ENCODE data around the gene ERCC6.

Gene ERCC6

DNA sequence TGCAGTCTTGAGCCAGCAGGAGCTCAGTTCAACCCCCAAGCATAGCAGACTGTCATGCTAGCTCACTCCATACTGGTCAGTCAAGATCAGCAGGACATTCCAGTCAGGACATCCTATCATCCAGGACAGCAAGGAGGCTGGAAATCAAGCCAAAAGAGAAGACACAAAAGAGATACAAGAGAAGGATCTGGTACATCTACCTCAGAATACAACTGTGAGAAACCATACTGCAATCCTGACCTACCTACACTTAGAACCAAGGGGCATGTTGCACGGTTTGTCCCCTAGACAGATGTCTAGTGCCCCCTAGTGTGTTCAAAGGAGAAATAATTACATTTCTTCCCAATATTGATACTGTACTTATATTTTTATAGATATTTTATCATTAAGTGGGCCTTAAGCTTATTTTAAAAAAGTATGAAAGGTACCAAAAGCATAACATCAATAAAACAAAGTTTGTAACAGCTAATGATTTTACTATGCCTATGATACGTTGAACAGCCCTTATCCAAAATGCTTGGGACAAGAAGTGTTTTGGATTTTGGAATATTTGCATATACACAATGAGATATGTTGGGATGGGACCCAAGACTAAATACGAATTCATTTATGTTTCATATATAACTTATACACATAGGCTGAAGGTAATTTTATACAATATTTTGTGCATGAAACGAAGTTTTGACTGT, 26.7 kb downstream of the ERCC6 start:
- in situ Hi-C loops (cut with MboI; ENCODE audit: low sequenced_read_pairs), result no loop called here

DNA sequence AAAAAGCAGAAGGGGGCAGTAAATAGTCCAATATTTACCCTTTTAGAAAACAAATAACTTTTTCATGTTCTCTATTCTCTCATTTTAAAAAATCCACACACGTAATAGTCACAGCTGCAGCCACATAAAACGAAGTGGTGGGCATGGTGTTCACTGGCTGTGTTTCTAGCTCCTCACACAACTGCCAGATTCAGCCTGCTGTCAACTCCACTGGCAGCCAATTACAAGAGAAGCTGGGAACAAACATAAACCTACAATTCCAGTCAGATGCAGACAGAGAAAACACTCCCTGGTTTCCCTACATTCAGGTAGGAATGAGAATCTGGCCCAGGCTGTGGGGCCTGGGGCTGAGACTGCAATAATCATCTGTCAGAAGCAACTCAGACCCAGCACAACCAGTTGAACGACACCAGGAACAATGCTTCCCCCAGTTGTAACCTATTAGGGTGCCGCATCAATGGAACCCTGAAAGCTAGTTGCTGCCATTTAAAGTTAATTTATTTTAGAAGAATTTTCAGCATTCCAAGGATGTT, 29.1 kb downstream of the ERCC6 start:
- in situ Hi-C loops (cut with MboI; ENCODE audit: low sequenced_read_pairs), result no loop called here

DNA sequence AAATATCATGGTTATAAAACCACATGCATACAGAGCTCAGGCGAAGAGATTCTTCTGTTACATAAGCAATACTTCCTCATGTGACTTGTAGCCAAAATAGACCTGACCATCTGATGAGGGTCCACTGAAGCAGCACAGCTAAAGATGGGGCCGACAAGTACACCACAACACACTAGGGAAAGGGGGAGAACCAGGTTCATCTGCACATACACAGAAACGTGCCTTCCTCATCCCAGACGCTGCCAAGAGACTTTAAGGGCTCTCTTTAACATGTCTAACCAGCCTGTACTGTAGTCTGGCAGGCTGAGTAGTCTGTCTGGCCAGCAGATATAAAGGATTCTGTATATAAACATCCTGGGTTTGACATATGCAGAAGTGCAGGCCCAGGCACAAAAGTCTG, 30.3 kb downstream of the ERCC6 start:
- in situ Hi-C loops (cut with MboI; ENCODE audit: low sequenced_read_pairs), result no loop called here

DNA sequence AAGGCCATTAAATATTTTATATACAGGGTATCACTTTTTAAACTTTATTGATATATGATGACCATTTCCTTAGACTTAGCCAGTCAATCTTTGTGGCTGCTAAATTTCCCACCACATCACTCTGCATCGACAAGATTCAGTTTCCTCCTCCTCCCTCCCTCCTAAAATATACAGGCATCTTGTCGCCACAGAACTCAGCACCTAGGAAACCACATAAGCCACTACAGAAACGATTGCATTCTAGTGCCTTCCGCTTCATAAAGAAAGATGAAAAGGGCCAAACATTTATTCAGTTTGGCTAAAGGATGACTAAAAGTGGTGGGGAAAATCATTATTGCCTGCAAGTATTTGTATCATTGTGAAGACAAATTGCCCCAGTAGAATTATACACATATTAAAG, 30.7 kb downstream of the ERCC6 start:
- in situ Hi-C loops (cut with MboI; ENCODE audit: low sequenced_read_pairs), result no loop called here

DNA sequence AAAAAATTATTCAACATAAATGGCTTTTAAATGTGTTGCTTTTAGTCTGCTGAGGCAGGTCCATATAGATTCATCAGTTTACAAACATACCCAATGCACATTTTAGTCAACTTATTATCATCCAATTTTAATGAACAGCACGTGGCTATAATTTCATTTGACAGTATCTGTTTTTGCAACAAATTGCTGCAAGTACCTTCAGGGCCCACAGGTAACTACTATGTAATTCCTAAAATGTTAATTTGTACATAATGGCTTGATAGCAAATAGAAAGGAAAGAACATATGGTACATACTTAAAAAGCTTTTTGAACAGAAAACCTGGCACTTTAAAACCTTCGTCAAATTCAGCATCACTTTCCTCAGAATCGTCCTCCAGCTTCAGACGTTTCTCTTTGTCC, 33.3 kb downstream of the ERCC6 start:
- in situ Hi-C loops (cut with MboI; ENCODE audit: low sequenced_read_pairs), result no loop called here

DNA sequence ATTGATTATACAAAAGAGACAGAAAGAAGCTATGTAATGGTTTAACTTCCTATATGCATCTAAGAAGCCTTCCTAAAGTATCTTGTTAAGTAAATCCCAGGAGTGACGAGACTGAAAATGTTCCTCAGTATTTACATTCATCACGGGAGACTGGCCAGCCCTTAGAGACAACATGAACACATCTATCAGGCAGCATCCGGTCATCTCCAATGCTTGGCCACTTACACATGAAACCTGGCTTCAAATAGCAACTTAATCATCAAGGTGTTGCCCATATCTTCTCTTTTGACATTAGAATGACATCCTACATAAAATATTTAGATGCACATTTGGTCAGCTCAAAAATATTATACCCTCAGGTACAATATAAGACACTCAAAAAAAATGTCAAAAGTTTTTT, 33.8 kb downstream of the ERCC6 start:
- in situ Hi-C loops (cut with MboI; ENCODE audit: low sequenced_read_pairs), result no loop called here

DNA sequence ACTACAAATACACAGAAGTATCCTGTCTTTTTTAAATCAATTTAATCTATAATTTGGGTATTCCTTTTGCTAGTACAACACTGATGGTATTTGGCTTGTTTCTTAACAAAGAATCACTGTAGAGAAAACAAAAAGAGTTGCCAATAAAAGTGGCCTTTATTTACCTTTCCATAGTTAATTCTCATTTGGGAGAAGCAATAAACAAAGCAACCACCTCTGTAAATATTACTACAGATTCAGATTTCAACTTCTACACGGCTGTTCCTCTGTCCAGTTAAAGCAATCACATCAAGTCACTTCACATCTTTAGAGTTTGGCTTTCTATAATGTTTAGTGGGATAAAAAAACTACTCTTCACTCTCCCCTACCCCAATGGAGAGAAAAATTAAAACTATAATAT, 34.4 kb downstream of the ERCC6 start:
- in situ Hi-C loops (cut with MboI; ENCODE audit: low sequenced_read_pairs), result no loop called here

DNA sequence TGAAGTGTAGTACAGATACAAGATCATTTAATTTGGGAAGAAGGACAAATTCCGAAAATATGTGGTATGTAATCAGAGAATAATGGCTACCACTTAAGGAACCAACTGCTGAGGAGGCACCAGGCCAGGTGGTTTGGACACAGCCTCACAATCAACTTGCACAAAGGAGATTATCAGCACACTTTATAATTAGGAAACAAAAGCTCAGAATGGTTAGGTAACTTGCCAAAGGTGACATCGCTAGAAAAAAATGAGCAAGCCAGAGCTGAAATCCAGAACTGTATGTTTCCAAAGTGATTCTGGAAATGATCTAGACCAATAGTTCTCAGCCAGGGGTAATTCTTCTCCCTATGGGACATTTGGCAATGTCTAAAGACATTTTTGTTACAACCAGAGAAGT, 36.6 kb downstream of the ERCC6 start:
- in situ Hi-C loops (cut with MboI; ENCODE audit: low sequenced_read_pairs), result no loop called here

DNA sequence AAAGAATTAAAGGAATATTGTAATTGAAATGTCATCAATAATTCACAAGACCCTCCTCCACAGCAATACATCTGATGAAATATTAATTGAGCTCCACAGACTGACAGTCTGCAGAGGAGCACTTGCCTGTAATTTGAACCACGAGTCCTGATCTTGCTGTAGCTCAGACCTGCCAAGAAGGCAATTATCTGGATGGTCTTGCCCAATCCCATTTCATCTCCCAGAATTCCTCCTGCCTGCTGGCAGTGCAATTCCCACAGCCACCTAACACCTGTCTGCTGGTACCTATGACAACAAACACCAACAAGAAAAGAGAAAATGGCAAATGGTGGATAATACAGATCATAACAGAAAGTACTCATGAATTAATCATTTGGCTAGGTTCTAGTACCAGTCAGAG, 38.5 kb downstream of the ERCC6 start:
- in situ Hi-C loops (cut with MboI; ENCODE audit: low sequenced_read_pairs), result no loop called here

DNA sequence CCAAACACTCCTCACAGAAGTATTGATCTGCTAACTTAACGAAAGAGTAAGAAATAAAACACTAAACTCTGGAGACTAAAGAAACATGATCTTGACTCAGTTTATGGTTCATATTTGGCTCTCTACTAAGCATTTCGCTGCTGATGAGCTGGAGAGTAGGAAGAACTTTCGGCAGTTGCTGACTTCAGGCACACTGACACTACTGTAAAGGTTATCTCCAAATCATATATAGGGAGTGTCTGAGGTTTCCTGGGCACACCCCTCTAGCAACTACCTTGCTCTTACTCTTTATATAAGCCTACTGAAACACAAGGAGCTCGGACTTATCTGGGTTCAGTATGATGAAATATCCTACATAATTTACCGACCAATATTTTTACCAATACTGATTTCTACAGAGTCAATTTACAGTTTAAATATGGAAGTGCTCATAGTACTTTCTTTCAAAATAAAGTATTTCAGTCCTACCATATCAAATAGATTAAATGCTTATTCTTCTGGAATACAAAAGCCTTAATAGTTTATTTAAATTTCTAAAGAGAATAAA, 39.5 kb downstream of the ERCC6 start:
- in situ Hi-C loops (cut with MboI; ENCODE audit: low sequenced_read_pairs), result no loop called here

DNA sequence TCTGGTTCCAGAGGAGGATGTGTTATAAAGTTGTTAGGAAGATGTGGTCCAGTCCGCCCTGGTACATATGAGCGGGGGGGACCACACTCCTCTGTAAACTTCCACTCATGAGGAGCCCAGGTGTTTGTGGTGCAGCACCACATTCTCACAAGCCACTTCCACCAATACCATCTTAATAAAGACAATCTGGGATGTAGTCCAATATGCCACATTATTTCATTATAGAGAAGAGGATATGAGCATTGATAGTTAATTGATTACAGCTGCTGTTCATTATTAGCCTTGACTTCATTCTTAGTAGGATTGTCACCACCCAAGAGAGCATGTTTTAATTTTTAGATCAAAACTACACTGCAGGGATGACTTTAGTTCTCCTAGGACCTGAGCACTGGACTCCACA, 40.5 kb downstream of the ERCC6 start:
- in situ Hi-C loops (cut with MboI; ENCODE audit: low sequenced_read_pairs), result no loop called here

DNA sequence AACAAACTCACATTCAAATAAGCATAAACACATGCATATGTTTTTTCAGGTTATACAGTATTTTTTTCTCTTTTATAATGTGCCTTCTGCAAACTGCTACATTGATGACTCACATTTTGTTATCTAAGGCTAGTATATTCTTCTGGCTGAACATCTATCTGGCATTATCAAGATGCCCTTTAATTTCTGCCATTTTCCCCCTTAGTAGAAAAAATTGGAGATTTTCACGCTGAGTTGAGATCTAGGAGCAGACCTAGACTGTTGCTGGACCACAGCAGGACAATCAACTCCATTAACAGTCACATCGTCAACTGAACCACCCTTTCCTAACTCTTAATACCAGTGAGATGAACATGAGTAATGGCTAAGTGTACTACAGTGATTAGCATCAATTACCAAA, 41.6 kb downstream of the ERCC6 start:
- in situ Hi-C loops (cut with MboI; ENCODE audit: low sequenced_read_pairs), result no loop called here

DNA sequence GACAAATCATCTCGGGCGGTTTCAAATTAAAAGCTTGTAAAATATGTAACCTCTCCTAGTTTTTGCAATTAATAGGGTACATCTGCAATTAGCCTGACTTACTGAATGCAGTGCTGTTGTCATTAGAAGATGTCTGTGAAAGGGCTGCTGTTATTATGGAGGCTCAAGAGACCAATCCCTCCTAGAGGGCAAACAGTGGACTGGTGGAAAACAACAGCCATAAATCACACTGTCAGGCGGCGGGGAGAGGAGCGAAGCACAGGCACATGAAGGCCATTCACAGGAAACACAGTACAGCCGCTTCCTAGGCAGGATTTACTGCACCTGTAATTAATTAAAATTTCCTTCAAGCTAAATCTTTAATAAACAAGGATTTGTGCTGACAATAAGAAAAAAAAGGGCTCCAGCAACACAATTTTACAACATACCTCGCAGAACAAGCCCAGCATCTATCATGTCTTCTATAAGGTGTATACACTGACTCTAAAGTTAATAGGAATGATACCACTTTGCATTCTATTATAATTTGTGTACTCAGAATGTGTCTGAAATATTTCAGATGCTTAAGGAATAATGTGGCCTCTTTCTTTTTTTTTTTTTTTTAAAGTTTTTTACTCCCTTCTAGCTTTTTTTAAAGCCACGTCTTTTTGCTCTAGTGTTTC, 50.7 kb downstream of the ERCC6 start:
- in situ Hi-C loops (cut with MboI; ENCODE audit: low sequenced_read_pairs), result no loop called here

DNA sequence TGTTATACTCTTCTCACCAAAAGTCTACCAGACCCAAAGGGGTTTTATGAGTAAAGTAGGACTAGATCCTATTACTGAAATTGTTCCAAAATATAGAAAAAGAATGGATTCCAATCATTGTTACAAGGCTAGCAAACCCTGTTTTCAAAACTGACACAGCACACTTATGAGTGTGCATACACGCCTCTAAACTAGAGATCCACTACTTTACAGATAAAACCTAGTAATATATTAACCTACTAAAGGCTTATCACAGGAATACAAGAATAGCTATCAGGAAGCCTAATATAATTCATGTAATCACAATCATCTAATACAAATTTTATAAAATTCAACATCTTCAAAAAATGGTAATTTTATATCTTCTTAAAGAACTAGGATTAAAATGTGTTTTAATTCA, 52.2 kb downstream of the ERCC6 start:
- in situ Hi-C loops (cut with MboI; ENCODE audit: low sequenced_read_pairs), result no loop called here

DNA sequence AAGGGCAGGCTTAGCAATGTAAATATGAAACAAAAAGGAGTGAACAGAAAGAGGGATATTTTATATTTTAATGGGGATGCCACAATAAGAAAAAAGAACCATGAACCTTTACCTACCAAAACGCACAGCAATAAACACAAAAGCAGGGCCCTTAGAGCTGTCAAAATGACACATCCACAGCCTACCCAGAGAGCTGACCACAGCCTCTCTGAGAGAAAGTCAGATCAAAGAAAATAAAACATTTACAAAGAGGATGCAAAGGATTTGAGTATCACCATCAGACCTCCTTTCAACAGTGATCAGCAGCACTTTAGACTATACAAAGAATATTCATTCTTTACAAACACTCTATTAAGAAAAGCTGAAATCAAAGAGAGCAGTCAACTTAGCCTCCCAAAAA, 52.9 kb downstream of the ERCC6 start:
- in situ Hi-C loops (cut with MboI; ENCODE audit: low sequenced_read_pairs), result no loop called here

DNA sequence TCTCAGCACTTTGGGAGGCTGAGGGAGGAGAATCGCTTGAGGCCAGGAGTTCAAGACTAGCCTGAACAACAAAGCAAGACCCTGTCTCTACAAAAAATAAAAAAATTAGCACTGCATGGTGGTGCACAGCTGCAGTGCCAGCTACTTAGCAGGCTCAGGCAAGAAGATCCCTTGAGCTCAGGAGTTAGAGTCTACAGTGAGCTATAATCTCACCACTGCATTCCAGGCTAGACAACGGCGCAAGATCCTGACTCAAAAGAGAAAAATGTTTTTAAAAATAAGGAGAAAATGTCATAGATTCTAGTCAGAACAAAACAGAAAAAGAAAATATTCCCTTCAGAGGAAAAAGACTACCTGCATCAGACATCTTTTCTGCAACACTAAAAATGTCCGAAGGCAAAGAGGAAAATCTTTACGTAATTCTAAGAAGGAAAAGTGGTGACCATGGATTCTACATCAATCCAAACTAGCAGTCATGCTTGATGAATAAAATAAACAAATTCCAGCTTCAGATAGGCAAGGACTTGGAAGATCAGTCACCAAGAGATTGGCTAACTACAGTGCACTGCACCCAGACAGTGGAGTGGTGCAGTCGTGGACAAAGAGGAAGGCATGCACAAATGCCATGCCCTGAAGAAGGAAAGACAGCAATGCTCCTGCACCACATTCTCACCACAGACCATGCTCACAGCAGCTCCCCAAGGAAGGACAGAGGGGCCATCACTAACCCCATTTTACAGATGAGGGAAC, 54.3 kb downstream of the ERCC6 start:
- in situ Hi-C loops (cut with MboI; ENCODE audit: low sequenced_read_pairs), result no loop called here

DNA sequence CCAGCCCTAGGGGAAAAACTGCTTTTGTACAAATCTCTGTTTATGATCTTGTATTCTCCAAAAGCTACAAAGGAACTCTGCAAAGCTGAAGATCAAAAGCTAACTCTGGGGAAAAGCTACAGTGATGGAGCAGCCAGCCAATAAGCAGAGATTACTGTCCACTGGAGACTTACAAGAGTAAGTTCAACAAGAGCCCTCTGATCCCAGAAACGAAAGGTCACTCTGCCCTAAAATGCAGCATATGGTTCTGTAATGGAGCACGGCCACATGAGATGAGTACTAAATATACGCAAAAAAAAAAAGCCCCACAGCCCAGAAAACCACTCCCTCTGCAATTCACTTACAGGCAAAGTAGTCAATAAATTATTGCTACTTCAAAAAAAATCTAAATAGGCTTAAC, 60.1 kb downstream of the ERCC6 start:
- in situ Hi-C loops (cut with MboI; ENCODE audit: low sequenced_read_pairs), result no loop called here

DNA sequence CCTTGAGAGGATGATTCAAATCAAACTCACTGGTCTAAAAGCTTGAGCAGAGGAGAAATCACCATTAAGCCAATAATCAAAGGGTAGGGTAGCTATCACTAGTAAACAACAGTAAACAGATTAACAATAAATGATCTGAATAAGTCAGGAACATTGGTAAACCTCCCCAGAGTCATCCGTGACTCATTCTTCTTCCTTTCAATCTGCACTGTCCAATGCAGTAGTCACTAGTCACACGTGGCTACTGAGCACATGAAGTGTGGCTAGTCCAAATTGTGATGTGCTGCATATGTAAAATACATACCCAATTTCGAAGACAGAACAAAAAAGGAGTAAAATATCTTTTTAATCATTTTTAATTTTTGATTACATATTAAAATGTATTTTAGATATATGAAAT, 64.0 kb downstream of the ERCC6 start:
- in situ Hi-C loops (cut with MboI; ENCODE audit: low sequenced_read_pairs), result no loop called here

DNA sequence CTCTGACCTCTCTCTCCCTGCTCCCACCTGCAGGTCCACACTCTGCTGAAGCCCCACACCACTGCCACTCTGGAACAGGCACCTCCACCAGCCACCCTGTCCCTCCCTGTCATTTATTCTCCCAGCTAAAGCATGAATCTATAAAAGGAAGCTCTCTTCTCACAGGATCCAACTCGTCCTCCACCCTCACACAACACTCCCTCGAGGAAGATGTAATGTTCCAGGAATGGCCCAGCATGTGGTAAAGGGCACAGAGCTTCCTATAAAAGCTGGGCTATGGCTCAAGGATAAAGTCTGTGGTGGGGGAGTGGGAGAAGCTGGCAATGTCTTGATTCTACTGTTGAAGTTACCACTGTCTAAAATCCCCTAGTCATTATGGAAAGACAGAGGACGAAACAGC, 67.4 kb downstream of the ERCC6 start:
- in situ Hi-C loops (cut with MboI; ENCODE audit: low sequenced_read_pairs), result no loop called here

DNA sequence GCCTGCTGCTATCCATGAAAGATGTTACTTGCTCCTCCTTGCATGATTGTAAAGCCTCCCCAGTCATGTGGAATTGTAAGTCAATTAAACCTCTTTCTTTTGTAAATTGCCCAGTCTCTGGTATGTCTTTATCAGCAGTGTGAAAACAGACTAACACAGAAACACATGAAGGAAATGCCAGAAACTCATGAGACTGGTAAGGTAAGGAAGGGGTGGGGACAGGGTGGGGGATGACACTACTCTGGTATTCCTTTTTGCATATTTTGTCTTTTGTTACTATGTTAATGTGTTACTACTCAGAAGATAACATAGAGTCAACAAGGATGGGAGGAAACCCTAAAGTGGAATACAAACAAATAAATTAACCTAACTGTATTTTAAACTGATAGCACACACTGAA, 73.2 kb downstream of the ERCC6 start:
- in situ Hi-C loops (cut with MboI; ENCODE audit: low sequenced_read_pairs), result no loop called here
